Suprapubic skin (tissue), 3 donors: ENCODE data around the gene PITX3.

Experiments
- CTCF ChIP-seq, 2 donors: fragments of 200-600 bp in 1 of 2; fragments of 450-650 bp in 1 of 2; sonication (generic) in 1 of 2; IDR thresholded peaks; one replicate each; pipeline ENCODE4 v1.5.1; 2016 to 2019; ENCODE audit warnings: antibody characterized with exemption in 2 of 2, mild to moderate bottlenecking in 1 of 2, moderate library complexity in 1 of 2
- POLR2A ChIP-seq, 2 donors: fragments of 450-650 bp; IDR thresholded peaks; one replicate each; pipeline ENCODE4 v1.6.1; 2017; ENCODE audit warnings: antibody characterized with exemption in 2 of 2, mild to moderate bottlenecking in 2 of 2, moderate library complexity in 2 of 2

DNA sequence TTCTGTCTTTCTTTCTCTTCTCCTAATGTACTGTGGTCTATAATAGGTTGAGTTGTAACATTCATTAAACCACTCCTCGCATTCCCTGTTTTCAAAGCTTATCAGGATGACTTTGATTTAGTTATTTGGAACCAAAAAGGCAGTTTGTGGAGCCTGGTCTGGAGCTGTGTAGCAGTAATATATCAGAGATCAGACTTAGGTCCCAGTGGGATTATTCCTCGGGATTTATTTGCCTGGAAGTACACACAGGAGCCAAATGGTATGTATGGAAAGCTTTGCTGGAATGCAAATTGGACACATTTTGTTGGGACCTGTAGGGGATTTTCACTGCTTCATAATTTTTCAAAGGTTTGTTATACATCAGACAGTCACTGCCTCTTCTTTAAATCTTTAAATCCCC, 44.9 kb upstream of the PITX3 start:
- TF ChIP-seq CTCF (IDR thresholded peaks at IDR 0.05) = no peak
- no peak for TF ChIP-seq POLR2A (IDR thresholded peaks at IDR 0.05)
